Kidney (tissue), 14 donors: ENCODE measurements around the gene DRD4. TPM values are rescaled to one million over a fixed set of nuclear protein-coding genes. Genes with fewer than 3 reads are reported as not detected.

ENCODE experiments used
- DNase-seq, 5 donors: peaks; one replicate each; pipeline ENCODE4 v3.0.0-alpha.2; 2013 to 2020
- FAIRE-seq: peaks from 2 replicates; lab custom pipeline; 2012; peaks lifted over from hg19 to GRCh38; lab: Jason Lieb, UNC
- H3K27ac ChIP-seq, 2 donors: one replicate each; pipeline ENCODE4 v1.7.0; 2013; ENCODE audit warnings: low read depth in 2 of 2, low read length in 2 of 2, inconsistent platforms in 1 of 2
- H3K27me3 ChIP-seq: one replicate; pipeline ENCODE4 v1.7.1; 2013; ENCODE audit warnings: low read length, inconsistent platforms; ENCODE audit not compliant: control insufficient read depth, insufficient read depth
- H3K36me3 ChIP-seq, 3 donors: one replicate each; pipeline versions ENCODE4 v1.7.0 to v1.7.1; 2013; ENCODE audit warnings: low read length in 3 of 3, control low read depth in 1 of 3, inconsistent platforms in 1 of 3; ENCODE audit not compliant: insufficient read depth in 3 of 3, control insufficient read depth in 2 of 3
- H3K4me1 ChIP-seq, 3 donors: one replicate each; pipeline versions ENCODE4 v1.7.0 to v1.7.1; 2013; ENCODE audit warnings: low read length in 3 of 3, inconsistent platforms in 1 of 3, low read depth in 1 of 3; ENCODE audit not compliant: control insufficient read depth in 2 of 3, insufficient read depth in 2 of 3
- H3K4me3 ChIP-seq, 3 donors: one replicate each; pipeline versions ENCODE4 v1.7.0 to v1.8.1; 2013; ENCODE audit warnings: low read length in 3 of 3, control low read depth in 1 of 3, inconsistent platforms in 1 of 3
- H3K9ac ChIP-seq, 3 donors: one replicate each; pipeline versions ENCODE4 v1.7.0 to v1.7.1; 2013; ENCODE audit warnings: low read length in 3 of 3, control low read depth in 1 of 3, inconsistent platforms in 1 of 3
- H3K9me3 ChIP-seq, 3 donors: one replicate each; pipeline versions ENCODE4 v1.7.0 to v1.7.1; 2013; ENCODE audit warnings: low read length in 3 of 3, control low read depth in 1 of 3, inconsistent platforms in 1 of 3; ENCODE audit not compliant: control insufficient read depth in 2 of 3, insufficient read depth in 1 of 3
- intact Hi-C: fragments of 100-400 bp; cut with DNase I; formaldehyde crosslinking; loops from one replicate; pipeline ENCODE4 v1.11.1; 2022
- polyA plus RNA-seq: library from polyadenylated mRNA; stranded (reverse); fragments of 350-450 nt; fragmentation: Illumina TruSeq; extraction: RNeasy Lipid Tissue Mini Kit (QIAGEN cat#74804); gene quantifications from one replicate; pipeline ENCODE4 v1.2.3, GENCODE V29; 2014; ENCODE audit warnings: low read depth, low replicate concordance; ENCODE audit not compliant: insufficient read depth
- total RNA-seq: library from RNA; stranded (reverse); fragmentation: NEBNext Ultra II Directional; extraction: Animal tissue kit (Norgen Biotek cat#: 25700); gene quantifications from one replicate; pipeline ENCODE4 v1.2.1, GENCODE V29; 2021
- TF ChIP-seq, protein P1 (sequence below): IDR thresholded peaks from 3 replicates; pipeline ENCODE4 v1.5.1; 2012; ENCODE audit warnings: mild to moderate bottlenecking, moderate library complexity, borderline replicate concordance; ENCODE audit not compliant: insufficient read depth; ENCODE audit errors: extremely low read depth
- donor health status: control.
- donor health status: control.
- donor health status: control.
- donor health status: control.
- donor health status: control.
- donor health status: DM: yes; HTN: yes; CAD: no.
- donor health status: Normal renal cell carcinoma (clear cell type).

The DRD4 gene
- total and polyA plus RNA-seq, 2 donors from 2014 or later: 0.47 to 1.1 TPM

DNA sequence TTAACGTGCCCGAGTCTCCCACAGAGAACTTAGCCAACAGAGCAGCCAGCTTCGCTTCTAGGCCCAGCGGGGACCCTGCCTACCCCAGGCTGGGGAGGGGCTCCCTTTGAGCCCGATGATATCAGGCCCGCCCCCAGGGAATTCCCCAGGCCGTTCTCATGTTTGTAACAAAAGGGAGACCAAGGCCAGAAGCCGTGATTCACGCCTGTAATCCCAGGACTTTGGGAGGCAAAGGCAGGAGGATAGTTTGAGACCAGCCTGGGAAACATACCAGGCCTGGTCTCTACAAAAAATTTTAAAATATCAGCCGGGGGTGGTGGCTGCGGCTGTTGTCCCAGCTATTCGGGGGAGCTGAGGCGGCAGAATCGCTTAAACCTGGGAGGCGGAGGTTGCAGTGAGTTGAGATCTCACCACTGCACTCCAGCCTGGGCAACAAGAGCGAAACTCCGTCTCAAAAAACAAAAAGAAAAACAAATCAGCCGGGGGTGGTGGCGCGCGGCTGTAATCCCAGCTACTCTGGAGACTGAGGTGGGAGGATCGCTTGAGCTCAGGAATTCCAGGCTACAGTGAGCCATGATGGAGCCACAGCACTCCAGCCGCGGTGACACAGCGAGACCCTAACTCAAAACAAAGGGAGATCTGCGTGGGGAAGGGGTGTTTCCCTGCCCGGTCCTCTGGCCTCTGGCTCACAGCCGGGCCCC lies 1.7 kb downstream of the DRD4 start:
- Histone ChIP-seq H3K9ac (no peak overlapping the region), H3K4me3 (no peak overlapping the region), H3K27ac (no peak overlapping the region), H3K9me3 (no peaks in the 10 kb centered on the region), H3K36me3 (peaks cover 0 to 2% (median 0%) of the 10 kb centered on the region in 3 donors), H3K27me3 (peaks cover 13% of the 10 kb centered on the region), H3K4me1 (peaks cover 0 to 6% (median 0%) of the 10 kb centered on the region in 3 donors)
- DNase-seq: peak in 4 of 5 donors; percentile 74 to 85 (median 80)
- TF ChIP-seq, protein P1, sequence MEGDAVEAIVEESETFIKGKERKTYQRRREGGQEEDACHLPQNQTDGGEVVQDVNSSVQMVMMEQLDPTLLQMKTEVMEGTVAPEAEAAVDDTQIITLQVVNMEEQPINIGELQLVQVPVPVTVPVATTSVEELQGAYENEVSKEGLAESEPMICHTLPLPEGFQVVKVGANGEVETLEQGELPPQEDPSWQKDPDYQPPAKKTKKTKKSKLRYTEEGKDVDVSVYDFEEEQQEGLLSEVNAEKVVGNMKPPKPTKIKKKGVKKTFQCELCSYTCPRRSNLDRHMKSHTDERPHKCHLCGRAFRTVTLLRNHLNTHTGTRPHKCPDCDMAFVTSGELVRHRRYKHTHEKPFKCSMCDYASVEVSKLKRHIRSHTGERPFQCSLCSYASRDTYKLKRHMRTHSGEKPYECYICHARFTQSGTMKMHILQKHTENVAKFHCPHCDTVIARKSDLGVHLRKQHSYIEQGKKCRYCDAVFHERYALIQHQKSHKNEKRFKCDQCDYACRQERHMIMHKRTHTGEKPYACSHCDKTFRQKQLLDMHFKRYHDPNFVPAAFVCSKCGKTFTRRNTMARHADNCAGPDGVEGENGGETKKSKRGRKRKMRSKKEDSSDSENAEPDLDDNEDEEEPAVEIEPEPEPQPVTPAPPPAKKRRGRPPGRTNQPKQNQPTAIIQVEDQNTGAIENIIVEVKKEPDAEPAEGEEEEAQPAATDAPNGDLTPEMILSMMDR: no peak
- intact Hi-C loops: no loop called here
- FAIRE-seq: no peak

DNA sequence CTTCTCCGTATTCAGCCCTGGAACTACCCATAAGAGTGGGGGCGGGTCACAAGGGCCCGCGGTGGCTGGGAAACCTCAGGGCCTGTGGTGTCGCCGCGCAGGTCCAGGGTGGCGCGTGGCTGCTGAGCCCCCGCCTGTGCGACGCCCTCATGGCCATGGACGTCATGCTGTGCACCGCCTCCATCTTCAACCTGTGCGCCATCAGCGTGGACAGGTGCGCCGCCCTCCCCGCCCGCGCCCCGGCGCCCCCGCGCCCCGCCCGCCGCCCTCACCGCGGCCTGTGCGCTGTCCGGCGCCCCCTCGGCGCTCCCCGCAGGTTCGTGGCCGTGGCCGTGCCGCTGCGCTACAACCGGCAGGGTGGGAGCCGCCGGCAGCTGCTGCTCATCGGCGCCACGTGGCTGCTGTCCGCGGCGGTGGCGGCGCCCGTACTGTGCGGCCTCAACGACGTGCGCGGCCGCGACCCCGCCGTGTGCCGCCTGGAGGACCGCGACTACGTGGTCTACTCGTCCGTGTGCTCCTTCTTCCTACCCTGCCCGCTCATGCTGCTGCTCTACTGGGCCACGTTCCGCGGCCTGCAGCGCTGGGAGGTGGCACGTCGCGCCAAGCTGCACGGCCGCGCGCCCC lies 2.4 kb downstream of the DRD4 start:
- Histone ChIP-seq H3K27me3 (peaks cover 13% of the 10 kb centered on the region), H3K4me1 (peaks cover 0 to 6% (median 0%) of the 10 kb centered on the region in 3 donors), H3K4me3 (no peak overlapping the region), H3K27ac (no peak overlapping the region), H3K36me3 (peaks cover 0 to 8% (median 0%) of the 10 kb centered on the region in 3 donors), H3K9me3 (no peaks in the 10 kb centered on the region), H3K9ac (no peak overlapping the region)
- TF ChIP-seq, protein P1: no peak
- peak in 3 of 5 donors; percentile 39 to 72 (median 53) for DNase-seq
- intact Hi-C loops: no loop called here
- FAIRE-seq: no peak

DNA sequence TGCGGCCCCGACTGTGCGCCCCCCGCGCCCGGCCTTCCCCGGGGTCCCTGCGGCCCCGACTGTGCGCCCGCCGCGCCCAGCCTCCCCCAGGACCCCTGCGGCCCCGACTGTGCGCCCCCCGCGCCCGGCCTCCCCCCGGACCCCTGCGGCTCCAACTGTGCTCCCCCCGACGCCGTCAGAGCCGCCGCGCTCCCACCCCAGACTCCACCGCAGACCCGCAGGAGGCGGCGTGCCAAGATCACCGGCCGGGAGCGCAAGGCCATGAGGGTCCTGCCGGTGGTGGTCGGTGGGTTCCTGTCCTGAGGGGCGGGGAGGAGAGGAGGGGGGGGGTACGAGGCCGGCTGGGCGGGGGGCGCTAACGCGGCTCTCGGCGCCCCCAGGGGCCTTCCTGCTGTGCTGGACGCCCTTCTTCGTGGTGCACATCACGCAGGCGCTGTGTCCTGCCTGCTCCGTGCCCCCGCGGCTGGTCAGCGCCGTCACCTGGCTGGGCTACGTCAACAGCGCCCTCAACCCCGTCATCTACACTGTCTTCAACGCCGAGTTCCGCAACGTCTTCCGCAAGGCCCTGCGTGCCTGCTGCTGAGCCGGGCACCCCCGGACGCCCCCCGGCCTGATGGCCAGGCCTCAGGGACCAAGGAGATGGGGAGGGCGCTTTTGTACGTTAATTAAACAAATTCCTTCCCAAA lies 3.1 kb downstream of the DRD4 start:
- FAIRE-seq (no peak), DNase-seq (peak in 2 of 5 donors; percentile 44 to 66)
- intact Hi-C loops: no loop called here
- TF ChIP-seq, protein P1: no peak
- Histone ChIP-seq H3K4me1 (peaks cover 0 to 6% (median 0%) of the 10 kb centered on the region in 3 donors), H3K9me3 (no peaks in the 10 kb centered on the region), H3K27ac (no peak overlapping the region), H3K4me3 (no peak overlapping the region), H3K9ac (no peak overlapping the region), H3K36me3 (peaks cover 0 to 8% (median 0%) of the 10 kb centered on the region in 3 donors), H3K27me3 (peaks cover 13% of the 10 kb centered on the region)
